ENCODE data around the gene CUL3. TPM values are rescaled to one million over a fixed set of nuclear protein-coding genes. Genes with fewer than 3 reads are reported as not detected.
"Not testable (repeated sequence)": the region's sequence is repeated elsewhere in the genome, so short reads cannot be mapped to it uniquely, and the experiment has no call there.

CUL3 gene
- total RNA-seq, 4 donors from 2014 or later: 68.5 to 75.1 (median 70.8) TPM

- peaks cover 0 to 7% of the 10 kb centered on the region in 2 donors for H3K36me3 ChIP-seq
- WGBS, 2 donors (ENCODE audit: low coverage in 1 of 2): 75 to 89% methylated on average over 1 to 2 of the region's 3 CpGs
- H3K9me3 ChIP-seq: no peaks in the 10 kb centered on the region
- H3K4me3 ChIP-seq: no peak overlapping the region
- peaks cover 3 to 55% (median 6%) of the 10 kb centered on the region in 3 donors for H3K4me1 ChIP-seq
- no peak overlapping the region for H3K27ac ChIP-seq
- ATAC-seq: no peak
- TF ChIP-seq EP300 (IDR thresholded peaks at IDR 0.05) (no peak), POLR2AphosphoS5 (IDR thresholded peaks at IDR 0.05) (no peak), POLR2A (IDR thresholded peaks at IDR 0.05) (no peak)
- TF ChIP-seq, protein P1, sequence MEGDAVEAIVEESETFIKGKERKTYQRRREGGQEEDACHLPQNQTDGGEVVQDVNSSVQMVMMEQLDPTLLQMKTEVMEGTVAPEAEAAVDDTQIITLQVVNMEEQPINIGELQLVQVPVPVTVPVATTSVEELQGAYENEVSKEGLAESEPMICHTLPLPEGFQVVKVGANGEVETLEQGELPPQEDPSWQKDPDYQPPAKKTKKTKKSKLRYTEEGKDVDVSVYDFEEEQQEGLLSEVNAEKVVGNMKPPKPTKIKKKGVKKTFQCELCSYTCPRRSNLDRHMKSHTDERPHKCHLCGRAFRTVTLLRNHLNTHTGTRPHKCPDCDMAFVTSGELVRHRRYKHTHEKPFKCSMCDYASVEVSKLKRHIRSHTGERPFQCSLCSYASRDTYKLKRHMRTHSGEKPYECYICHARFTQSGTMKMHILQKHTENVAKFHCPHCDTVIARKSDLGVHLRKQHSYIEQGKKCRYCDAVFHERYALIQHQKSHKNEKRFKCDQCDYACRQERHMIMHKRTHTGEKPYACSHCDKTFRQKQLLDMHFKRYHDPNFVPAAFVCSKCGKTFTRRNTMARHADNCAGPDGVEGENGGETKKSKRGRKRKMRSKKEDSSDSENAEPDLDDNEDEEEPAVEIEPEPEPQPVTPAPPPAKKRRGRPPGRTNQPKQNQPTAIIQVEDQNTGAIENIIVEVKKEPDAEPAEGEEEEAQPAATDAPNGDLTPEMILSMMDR (IDR thresholded peaks at IDR 0.05): no peak
- H3K27me3 ChIP-seq: no peaks in the 10 kb centered on the region
Measured at GRCh38 chr2:224528171-224528570, 57.0 kb downstream of the CUL3 start.

- WGBS, 2 donors (ENCODE audit: low coverage in 1 of 2): 80 to 86% methylated on average over 1 of the region's 1 CpG
- Histone ChIP-seq H3K4me3 (no peak overlapping the region), H3K9me3 (no peaks in the 10 kb centered on the region), H3K27me3 (no peaks in the 10 kb centered on the region), H3K36me3 (peaks cover 0 to 3% of the 10 kb centered on the region in 2 donors), H3K27ac (no peak overlapping the region), H3K4me1 (peaks cover 3 to 78% (median 6%) of the 10 kb centered on the region in 3 donors)
- TF ChIP-seq EP300 (IDR thresholded peaks at IDR 0.05) (no peak), POLR2A (IDR thresholded peaks at IDR 0.05) (no peak), POLR2AphosphoS5 (IDR thresholded peaks at IDR 0.05) (no peak)
- TF ChIP-seq, protein P1 (IDR thresholded peaks at IDR 0.05): no peak
- no peak for ATAC-seq
Measured at GRCh38 chr2:224525774-224526173, 59.4 kb downstream of the CUL3 start.

GRCh38 chr2:224524657-224525056 lies 60.5 kb downstream of the CUL3 start:
- TF ChIP-seq POLR2A (IDR thresholded peaks at IDR 0.05): no peak
- no peak for TF ChIP-seq POLR2AphosphoS5 (IDR thresholded peaks at IDR 0.05)
- TF ChIP-seq, protein P1 (IDR thresholded peaks at IDR 0.05): no peak
- TF ChIP-seq EP300 (IDR thresholded peaks at IDR 0.05): no peak
- ATAC-seq: no peak
- Histone ChIP-seq H3K27ac (no peak overlapping the region), H3K4me3 (no peak overlapping the region), H3K27me3 (no peaks in the 10 kb centered on the region), H3K4me1 (peaks cover 9 to 89% (median 13%) of the 10 kb centered on the region in 3 donors), H3K36me3 (no peaks in the 10 kb centered on the region), H3K9me3 (no peaks in the 10 kb centered on the region)
- 90 to 93% methylated on average over 1 to 2 of the region's 2 CpGs for WGBS, 2 donors (ENCODE audit: low coverage in 1 of 2)

DNA sequence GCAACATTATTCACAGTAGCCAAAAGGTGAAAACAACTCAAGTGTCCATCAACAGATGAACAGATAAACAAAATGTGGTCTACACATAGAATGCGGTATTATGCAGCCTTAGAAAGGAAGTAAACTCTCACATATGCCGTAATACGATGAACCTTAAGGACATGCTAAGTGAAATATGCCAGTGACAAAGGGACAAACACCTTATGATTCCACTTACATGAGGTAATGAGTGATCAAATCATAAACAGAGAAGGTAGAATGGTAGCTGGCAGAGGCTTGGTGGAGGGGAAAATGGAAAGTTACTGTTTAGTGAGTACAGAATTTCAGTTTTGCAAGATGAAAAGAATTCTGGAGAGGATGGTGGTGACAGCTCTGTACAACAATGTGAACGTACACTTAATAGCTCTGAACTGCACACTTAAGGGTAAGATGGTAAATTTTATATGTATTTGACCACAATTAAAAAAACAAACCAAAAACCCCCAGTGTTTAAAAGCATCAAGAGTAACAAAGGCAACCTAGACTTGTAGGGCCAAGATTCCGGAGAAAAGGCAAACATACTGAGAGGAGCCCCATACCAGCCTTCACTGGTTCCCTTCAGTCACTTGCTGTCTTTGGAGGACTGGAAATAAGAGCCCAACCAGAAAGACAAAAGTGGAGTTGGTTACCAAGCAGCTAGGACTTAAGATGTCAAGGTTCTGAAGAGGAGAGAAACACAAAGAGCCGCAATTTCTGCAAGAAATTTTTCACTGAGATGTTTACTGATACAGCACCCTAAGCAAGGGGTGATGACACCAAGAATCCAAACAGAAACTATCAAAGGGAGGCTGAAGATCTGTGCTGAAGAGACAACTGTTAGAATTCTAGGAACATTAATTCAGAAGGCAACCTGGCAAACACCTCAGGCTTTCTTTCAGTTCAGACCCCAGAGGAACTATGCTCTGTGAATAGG lies 61.3 kb downstream of the CUL3 start:
- WGBS, 2 donors (ENCODE audit: low coverage in 1 of 2): 63 to 84% methylated on average over 6 of the region's 6 CpGs
- ATAC-seq: no peak
- peaks cover 13 to 96% (median 16%) of the 10 kb centered on the region in 3 donors for H3K4me1 ChIP-seq

DNA sequence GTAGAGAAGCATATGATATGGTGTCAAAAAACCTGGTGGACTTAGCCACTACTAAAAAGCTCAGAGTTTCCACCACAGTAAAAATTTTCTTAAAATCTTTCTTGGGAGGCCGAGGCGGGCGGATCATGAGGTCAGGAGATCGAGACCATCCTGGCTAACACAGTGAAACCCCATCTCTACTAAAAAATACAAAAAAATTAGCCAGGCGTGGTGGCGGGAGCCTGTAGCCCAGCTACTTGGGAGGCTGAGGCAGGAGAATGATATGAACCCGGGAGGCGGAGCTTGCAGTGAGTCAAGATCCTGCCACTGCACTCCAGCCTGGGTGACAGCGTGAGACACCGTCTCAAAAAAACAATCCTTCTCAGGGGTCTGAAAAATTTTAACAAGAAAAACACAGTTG lies 62.7 kb downstream of the CUL3 start:
- WGBS, 2 donors (ENCODE audit: low coverage in 1 of 2): 92 to 97% methylated on average over 6 to 10 of the region's 10 CpGs
- H3K4me3 ChIP-seq, H3K27me3 ChIP-seq, ATAC-seq, H3K27ac ChIP-seq, H3K36me3 ChIP-seq, H3K9me3 ChIP-seq: not testable (repeated sequence)
- H3K4me1 ChIP-seq: peaks cover 23 to 96% (median 24%) of the 10 kb centered on the region in 3 donors

More for the DNA sequence above, 61.3 kb downstream of the CUL3 start:
- H3K9me3 ChIP-seq: no peaks in the 10 kb centered on the region
- no peaks in the 10 kb centered on the region for H3K27me3 ChIP-seq
- no peak for TF ChIP-seq POLR2AphosphoS5 (IDR thresholded peaks at IDR 0.05)
- TF ChIP-seq, protein P1 (IDR thresholded peaks at IDR 0.05): no peak
- peak overlapping the region in 1 of 4 donors; percentile 1 for H3K27ac ChIP-seq
- H3K36me3 ChIP-seq: no peaks in the 10 kb centered on the region
- no peak overlapping the region for H3K4me3 ChIP-seq

All from gastroesophageal sphincter (tissue), 4 donors.